ENCODE results near the gene HSPG2.

HSPG2 gene

GRCh38 chr1:21891621-21892479, 45.3 kb downstream of the HSPG2 start:
- no peak for DNase-seq (ENCODE audit: insufficient read length, low spot score)
- TF ChIP-seq TAF1 (IDR thresholded peaks at IDR 0.05; ENCODE audit: low read depth, low read length): no peak
- FAIRE-seq: no peak

DNA sequence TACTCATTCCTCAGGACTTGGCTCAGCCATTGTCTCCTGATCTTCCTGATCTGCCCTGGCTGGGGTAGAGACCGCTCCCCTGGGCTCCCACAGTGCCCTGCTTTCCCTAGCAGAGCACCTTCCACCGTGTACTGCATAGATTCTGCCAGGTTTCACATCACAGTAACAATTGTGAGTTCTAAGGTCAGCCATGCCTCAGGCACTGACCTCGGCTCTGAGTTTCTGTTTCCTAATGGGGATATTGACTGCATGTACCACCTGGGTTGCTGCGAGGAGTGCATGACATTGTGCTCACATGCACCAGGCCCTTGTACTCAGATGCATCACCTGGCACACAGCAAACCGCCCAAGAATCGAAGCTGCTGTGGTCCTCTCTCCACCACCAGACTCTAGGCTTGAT, 46.0 kb downstream of the HSPG2 start:
- no peak for FAIRE-seq
- TF ChIP-seq SPI1 (IDR thresholded peaks at IDR 0.05; ENCODE audit: low read depth, low read length) (no peak), POU2F2 (IDR thresholded peaks at IDR 0.05; ENCODE audit: low read depth, low read length) (no peak), PAX5 (IDR thresholded peaks at IDR 0.05; ENCODE audit: insufficient read depth, low read length, severe bottlenecking) (no peak), TAF1 (IDR thresholded peaks at IDR 0.05; ENCODE audit: low read depth, low read length) (no peak), POLR2AphosphoS5 (IDR thresholded peaks at IDR 0.05; ENCODE audit: low read depth, low read length) (no peak), POLR2A (IDR thresholded peaks at IDR 0.05; ENCODE audit: low read depth, low read length) (no peak)
- DNase-seq (ENCODE audit: insufficient read length, low spot score): no peak

DNA sequence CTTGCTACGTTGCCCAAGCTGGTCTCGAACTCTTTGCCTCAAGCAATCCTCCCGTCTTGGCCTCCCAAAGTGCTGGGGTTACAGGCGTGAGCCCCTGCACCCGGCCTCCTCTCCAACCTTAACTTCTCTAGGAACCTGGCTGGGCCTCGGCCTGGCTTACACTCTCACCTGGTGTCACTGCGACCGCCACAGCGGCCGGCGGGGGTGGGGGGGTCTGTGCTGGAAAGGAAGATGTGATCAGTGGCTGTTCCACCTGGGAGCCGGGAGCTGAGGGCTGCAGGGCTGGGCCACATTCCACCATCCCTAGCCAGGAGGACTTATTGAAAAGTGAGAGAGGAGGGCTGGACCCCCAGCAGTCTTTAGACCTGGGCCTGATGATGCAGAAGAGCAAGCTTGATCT, 48.6 kb downstream of the HSPG2 start:
- DNase-seq (ENCODE audit: insufficient read length, low spot score): no peak
- no peak for FAIRE-seq
- TF ChIP-seq POU2F2 (IDR thresholded peaks at IDR 0.05; ENCODE audit: low read depth, low read length) (no peak), PAX5 (IDR thresholded peaks at IDR 0.05; ENCODE audit: insufficient read depth, low read length, severe bottlenecking) (no peak), TAF1 (IDR thresholded peaks at IDR 0.05; ENCODE audit: low read depth, low read length) (no peak), SPI1 (IDR thresholded peaks at IDR 0.05; ENCODE audit: low read depth, low read length) (no peak)

GRCh38 chr1:21887796-21888195, 49.3 kb downstream of the HSPG2 start:
- DNase-seq (ENCODE audit: insufficient read length, low spot score) (no peak), FAIRE-seq (no peak)
- TF ChIP-seq PAX5 (IDR thresholded peaks at IDR 0.05; ENCODE audit: insufficient read depth, low read length, severe bottlenecking) (no peak), TAF1 (IDR thresholded peaks at IDR 0.05; ENCODE audit: low read depth, low read length) (no peak), POLR2A (IDR thresholded peaks at IDR 0.05; ENCODE audit: low read depth, low read length) (no peak), POU2F2 (IDR thresholded peaks at IDR 0.05; ENCODE audit: low read depth, low read length) (no peak), POLR2AphosphoS5 (IDR thresholded peaks at IDR 0.05; ENCODE audit: low read depth, low read length) (no peak)

GRCh38 chr1:21887216-21887736, 49.8 kb downstream of the HSPG2 start:
- FAIRE-seq (no peak), DNase-seq (ENCODE audit: insufficient read length, low spot score) (no peak)
- TF ChIP-seq PAX5 (IDR thresholded peaks at IDR 0.05; ENCODE audit: insufficient read depth, low read length, severe bottlenecking) (no peak), POLR2A (IDR thresholded peaks at IDR 0.05; ENCODE audit: low read depth, low read length) (no peak), SPI1 (IDR thresholded peaks at IDR 0.05; ENCODE audit: low read depth, low read length) (no peak), POLR2AphosphoS5 (IDR thresholded peaks at IDR 0.05; ENCODE audit: low read depth, low read length) (no peak), TAF1 (IDR thresholded peaks at IDR 0.05; ENCODE audit: low read depth, low read length) (no peak), POU2F2 (IDR thresholded peaks at IDR 0.05; ENCODE audit: low read depth, low read length) (no peak)

- TF ChIP-seq SPI1 (IDR thresholded peaks at IDR 0.05; ENCODE audit: low read depth, low read length) (no peak), PAX5 (IDR thresholded peaks at IDR 0.05; ENCODE audit: insufficient read depth, low read length, severe bottlenecking) (no peak), POLR2AphosphoS5 (IDR thresholded peaks at IDR 0.05; ENCODE audit: low read depth, low read length) (no peak), POU2F2 (IDR thresholded peaks at IDR 0.05; ENCODE audit: low read depth, low read length) (no peak)
- no peak for DNase-seq (ENCODE audit: insufficient read length, low spot score)
- no peak for FAIRE-seq
These were observed 50.5 kb downstream of the HSPG2 start for GRCh38 chr1:21886486-21887215.

DNA sequence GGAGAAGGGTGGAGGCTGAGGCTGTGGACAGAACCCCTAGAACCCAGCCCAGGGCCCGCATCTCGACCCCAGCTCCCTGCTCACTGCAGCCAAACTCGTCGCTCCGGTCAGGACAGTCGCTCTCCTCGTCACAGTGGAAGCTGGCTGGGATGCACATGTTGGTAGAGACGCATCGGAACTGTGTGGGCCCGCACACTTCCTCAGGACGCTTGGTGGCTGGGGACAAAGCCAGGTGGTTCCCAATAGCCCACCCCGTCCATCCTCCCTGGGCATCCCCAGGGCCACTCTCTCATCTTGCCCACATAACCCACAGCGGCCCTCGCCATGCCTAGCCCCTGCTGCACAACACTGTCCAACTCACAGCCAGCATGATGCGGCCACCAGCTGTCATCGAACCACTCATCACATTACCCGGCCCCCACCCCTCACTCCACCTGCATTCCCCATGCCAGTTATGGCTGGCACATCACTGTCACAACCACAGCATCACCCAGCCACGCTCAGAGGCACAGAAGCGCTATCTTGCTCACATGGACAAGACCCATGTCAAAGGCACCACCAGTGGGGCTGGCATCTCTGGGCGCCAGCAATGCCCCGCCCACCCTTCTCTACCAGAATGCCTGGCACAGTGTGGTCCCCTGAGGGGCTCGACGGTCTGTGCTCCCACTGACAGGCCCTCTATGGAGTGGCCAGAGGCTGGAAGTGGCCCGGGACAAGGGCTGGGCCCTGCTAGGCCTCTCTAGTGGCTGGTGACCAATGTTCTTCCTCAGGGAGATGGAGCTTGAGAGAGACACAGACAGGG, 51.7 kb downstream of the HSPG2 start:
- TF ChIP-seq POU2F2 (IDR thresholded peaks at IDR 0.05; ENCODE audit: low read depth, low read length): no peak
- TF ChIP-seq PAX5 (IDR thresholded peaks at IDR 0.05; ENCODE audit: insufficient read depth, low read length, severe bottlenecking): no peak
- TF ChIP-seq POLR2AphosphoS5 (IDR thresholded peaks at IDR 0.05; ENCODE audit: low read depth, low read length): no peak
- TF ChIP-seq TAF1 (IDR thresholded peaks at IDR 0.05; ENCODE audit: low read depth, low read length): no peak
- no peak for TF ChIP-seq SPI1 (IDR thresholded peaks at IDR 0.05; ENCODE audit: low read depth, low read length)
- no peak for TF ChIP-seq POLR2A (IDR thresholded peaks at IDR 0.05; ENCODE audit: low read depth, low read length)
- no peak for FAIRE-seq
- DNase-seq (ENCODE audit: insufficient read length, low spot score): no peak

GRCh38 chr1:21884456-21885235, 52.5 kb downstream of the HSPG2 start:
- no peak for FAIRE-seq

More at GRCh38 chr1:21884456-21885235, 52.5 kb downstream of the HSPG2 start:
- no peak for DNase-seq (ENCODE audit: insufficient read length, low spot score)
- TF ChIP-seq TAF1 (IDR thresholded peaks at IDR 0.05; ENCODE audit: low read depth, low read length) (no peak), SPI1 (IDR thresholded peaks at IDR 0.05; ENCODE audit: low read depth, low read length) (no peak), POLR2AphosphoS5 (IDR thresholded peaks at IDR 0.05; ENCODE audit: low read depth, low read length) (no peak), PAX5 (IDR thresholded peaks at IDR 0.05; ENCODE audit: insufficient read depth, low read length, severe bottlenecking) (no peak), POLR2A (IDR thresholded peaks at IDR 0.05; ENCODE audit: low read depth, low read length) (no peak), POU2F2 (IDR thresholded peaks at IDR 0.05; ENCODE audit: low read depth, low read length) (no peak)

All from GM12891 (cell line).